Skeletal muscle tissue (tissue), 4 donors: ENCODE results near the gene ATP5F1B. TPM values are rescaled to one million over a fixed set of nuclear protein-coding genes. Genes with fewer than 3 reads are reported as not detected.
"Not testable (repeated sequence)": the region's sequence is repeated elsewhere in the genome, so short reads cannot be mapped to it uniquely, and the experiment has no call there.

Experiments used
- H3K27ac ChIP-seq: one replicate; pipeline ENCODE4 v1.7.0; 2013; ENCODE audit warnings: mild to moderate bottlenecking, low read depth, low read length, inconsistent platforms
- H3K27me3 ChIP-seq, 3 donors: one replicate each; pipeline ENCODE4 v1.7.0; 2013; ENCODE audit warnings: low read length in 3 of 3; ENCODE audit not compliant: control insufficient read depth in 3 of 3, insufficient read depth in 3 of 3
- H3K36me3 ChIP-seq, 3 donors: one replicate each; pipeline ENCODE4 v1.7.0; 2013; ENCODE audit warnings: low read length in 3 of 3; ENCODE audit not compliant: control insufficient read depth in 3 of 3, insufficient read depth in 3 of 3
- H3K4me1 ChIP-seq, 3 donors: one replicate each; pipeline ENCODE4 v1.7.0; 2013; ENCODE audit warnings: low read length in 3 of 3, mild to moderate bottlenecking in 3 of 3; ENCODE audit not compliant: control insufficient read depth in 3 of 3, insufficient read depth in 3 of 3
- H3K4me3 ChIP-seq, 3 donors: one replicate each; pipeline ENCODE4 v1.7.0; 2013; ENCODE audit warnings: low read length in 3 of 3
- H3K9ac ChIP-seq, 3 donors: one replicate each; pipeline ENCODE4 v1.7.0; 2013; ENCODE audit warnings: low read length in 3 of 3, mild to moderate bottlenecking in 3 of 3, moderate library complexity in 2 of 3, low read depth in 1 of 3
- H3K9me3 ChIP-seq, 3 donors: one replicate each; pipeline ENCODE4 v1.7.0; 2013; ENCODE audit warnings: low read length in 3 of 3; ENCODE audit not compliant: control insufficient read depth in 3 of 3
- total RNA-seq: library from RNA; depleted of rRNA; stranded (reverse); fragments of >200 nt; gene quantifications from one replicate; pipeline ENCODE4 v1.2.3, GENCODE V29; 2014
- donor health status: Osteomylitis.

ATP5F1B gene
- total RNA-seq, 1 donor from 2014 or later: 580 TPM

DNA sequence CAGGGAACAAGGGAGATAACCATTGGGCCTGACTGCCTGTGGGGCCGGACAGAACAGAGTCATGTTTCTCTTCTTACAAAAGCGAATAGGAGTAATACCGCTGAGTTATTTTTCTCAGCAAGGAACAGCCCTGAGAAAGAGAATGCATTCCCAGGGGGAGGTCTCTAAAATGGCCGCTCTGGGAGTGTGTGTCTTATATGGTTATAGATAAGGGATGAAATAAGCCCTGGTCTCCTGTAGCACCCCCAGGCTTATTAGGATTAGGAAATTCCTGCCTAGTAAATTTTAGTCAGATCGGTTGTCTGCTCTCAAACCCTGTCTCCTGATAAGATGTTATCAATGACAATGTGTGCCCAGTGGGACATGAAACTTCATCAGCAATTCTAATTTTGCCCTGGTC, 8.0 kb upstream of the ATP5F1B start:
- H3K9me3 ChIP-seq: not testable (repeated sequence)

DNA sequence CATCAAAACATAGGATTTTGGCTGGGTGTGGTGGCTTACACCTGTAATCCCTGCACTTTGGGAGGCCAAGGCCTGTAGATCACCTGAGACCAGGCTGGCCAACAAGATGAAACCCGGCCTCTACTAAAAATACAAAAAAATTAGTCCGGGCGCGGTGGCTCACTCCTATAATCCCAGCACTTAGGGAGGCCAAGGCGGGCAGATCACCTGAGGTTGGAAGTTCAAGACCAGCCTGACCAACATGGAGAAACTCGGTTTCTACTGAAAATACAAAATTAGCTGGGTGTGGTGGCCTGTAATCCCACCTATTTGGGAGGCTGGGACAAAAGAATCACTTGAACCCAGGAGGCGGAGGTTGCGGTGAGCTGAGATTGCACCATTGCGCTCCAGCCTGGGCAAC, 2.2 kb upstream of the ATP5F1B start:
- H3K4me3 ChIP-seq, H3K9ac ChIP-seq, H3K27ac ChIP-seq, H3K27me3 ChIP-seq, H3K9me3 ChIP-seq: not testable (repeated sequence)
- Histone ChIP-seq H3K36me3 (peaks cover 15 to 24% (median 16%) of the 10 kb centered on the region in 3 donors), H3K4me1 (peaks cover 16 to 22% (median 21%) of the 10 kb centered on the region in 3 donors)

More for the DNA sequence above, 8.0 kb upstream of the ATP5F1B start:
- not testable (repeated sequence) for H3K4me3 ChIP-seq, H3K36me3 ChIP-seq, H3K27me3 ChIP-seq, H3K9ac ChIP-seq, H3K27ac ChIP-seq, H3K4me1 ChIP-seq

DNA sequence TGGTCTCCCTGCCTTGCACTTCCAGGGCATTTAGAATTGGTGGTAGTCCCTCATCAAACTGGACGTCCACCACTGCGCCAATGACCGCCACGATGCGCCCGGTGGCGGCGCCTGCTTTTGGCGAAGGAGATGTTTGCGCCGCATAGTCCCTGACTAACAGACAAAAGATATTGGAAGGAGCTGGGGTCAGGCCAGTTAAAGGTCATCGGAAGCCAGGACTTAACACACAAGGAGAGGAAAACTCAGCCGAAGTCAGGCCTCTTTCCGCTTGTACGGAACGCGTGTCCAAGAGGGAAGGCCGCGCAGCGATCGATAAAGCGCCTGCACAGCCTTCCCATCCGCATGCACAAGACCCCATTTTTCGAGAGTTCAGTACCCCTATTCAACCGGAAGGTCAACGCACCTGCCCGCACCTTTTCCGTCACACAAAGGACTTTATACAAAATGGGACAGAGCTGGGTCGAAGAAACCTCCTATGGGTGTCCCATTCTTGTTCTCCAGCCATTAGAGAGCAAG, 525 bp downstream of the ATP5F1B start:
- no peaks in the 10 kb centered on the region for H3K9me3 ChIP-seq
- no peaks in the 10 kb centered on the region for H3K27me3 ChIP-seq
- peaks cover 21 to 31% (median 29%) of the 10 kb centered on the region in 3 donors for H3K4me1 ChIP-seq
- H3K27ac ChIP-seq: peak overlapping the region; percentile 97
- H3K4me3 ChIP-seq: peak overlapping the region; percentile 95 to 100 (median 99)
- peaks cover 35 to 40% (median 38%) of the 10 kb centered on the region in 3 donors for H3K36me3 ChIP-seq
- peak overlapping the region; percentile 98 to 100 (median 99) for H3K9ac ChIP-seq

DNA sequence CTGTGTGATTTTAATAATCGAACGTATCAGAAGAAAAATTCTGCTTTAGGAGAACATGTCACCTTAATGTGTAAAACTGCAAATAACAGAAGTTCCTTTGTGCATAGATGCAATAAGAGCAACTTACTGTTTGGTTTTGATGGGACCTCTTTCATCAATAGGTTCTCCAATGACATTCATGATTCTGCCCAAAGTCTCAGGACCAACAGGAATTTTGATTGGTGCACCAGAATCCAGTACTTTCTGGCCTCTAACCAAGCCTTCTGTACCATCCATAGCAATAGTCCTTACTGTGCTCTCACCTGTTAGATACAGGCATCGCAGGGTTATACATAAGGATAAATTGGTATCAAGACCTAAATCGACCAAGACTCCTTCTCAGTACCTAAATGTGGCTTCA, 1.1 kb downstream of the ATP5F1B start:
- H3K4me3 ChIP-seq: peak overlapping the region; percentile 95 to 100 (median 99)
- H3K27ac ChIP-seq: peak overlapping the region; percentile 97
- H3K9ac ChIP-seq: peak overlapping the region; percentile 98 to 100 (median 99)
- no peaks in the 10 kb centered on the region for H3K27me3 ChIP-seq
- H3K4me1 ChIP-seq: peaks cover 21 to 33% (median 31%) of the 10 kb centered on the region in 3 donors
- H3K36me3 ChIP-seq: peaks cover 39 to 44% (median 43%) of the 10 kb centered on the region in 3 donors
- no peaks in the 10 kb centered on the region for H3K9me3 ChIP-seq

DNA sequence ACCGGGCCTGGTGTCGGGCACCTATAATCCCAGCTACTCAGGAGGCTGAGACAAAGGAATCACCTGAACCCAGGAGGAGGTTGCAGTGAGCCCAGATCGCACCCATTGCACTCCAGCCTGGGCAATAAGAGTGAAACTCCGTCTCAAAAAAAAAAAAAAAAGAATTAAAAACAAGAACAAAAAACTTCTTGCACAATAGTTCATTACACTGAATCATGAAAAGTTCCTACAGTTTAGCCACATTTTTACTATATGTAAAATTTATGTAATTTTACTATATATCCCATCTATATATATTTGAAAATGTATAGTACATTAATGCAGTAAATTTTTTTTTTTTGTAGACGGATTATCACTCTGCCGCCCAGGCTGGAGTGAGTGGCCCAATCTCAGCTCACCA, 4.6 kb downstream of the ATP5F1B start:
- no peaks in the 10 kb centered on the region for H3K27me3 ChIP-seq
- H3K27ac ChIP-seq: no peak overlapping the region
- H3K36me3 ChIP-seq: peaks cover 61 to 65% (median 64%) of the 10 kb centered on the region in 3 donors
- H3K4me1 ChIP-seq: peaks cover 29 to 53% (median 44%) of the 10 kb centered on the region in 3 donors
- H3K4me3 ChIP-seq: no peak overlapping the region
- no peaks in the 10 kb centered on the region for H3K9me3 ChIP-seq
- no peak overlapping the region for H3K9ac ChIP-seq

DNA sequence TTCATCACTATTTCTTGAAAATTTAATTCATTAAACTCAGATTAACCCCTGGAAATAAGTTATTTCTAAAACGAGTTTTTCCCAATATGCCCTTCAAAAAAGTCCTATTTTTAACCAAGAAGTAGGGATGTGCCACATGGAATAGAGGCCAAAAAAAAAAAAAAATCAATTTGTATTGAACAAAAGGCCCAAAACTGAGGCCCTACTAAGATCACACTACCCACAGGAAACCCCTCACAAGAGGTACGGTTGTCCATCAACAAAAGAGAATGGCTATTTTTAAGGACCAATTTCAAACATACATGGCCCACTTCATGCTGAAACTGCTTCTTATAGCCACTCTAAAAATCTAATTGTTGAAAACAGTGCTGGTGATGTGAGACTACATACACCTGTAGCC, 8.2 kb downstream of the ATP5F1B start:
- peak overlapping the region; percentile 93 for H3K27ac ChIP-seq
- H3K9me3 ChIP-seq: no peaks in the 10 kb centered on the region
- H3K9ac ChIP-seq: no peak overlapping the region
- peaks cover 41 to 66% (median 55%) of the 10 kb centered on the region in 3 donors for H3K4me1 ChIP-seq
- peaks cover 37 to 45% (median 41%) of the 10 kb centered on the region in 3 donors for H3K36me3 ChIP-seq
- H3K4me3 ChIP-seq: no peak overlapping the region
- no peaks in the 10 kb centered on the region for H3K27me3 ChIP-seq

DNA sequence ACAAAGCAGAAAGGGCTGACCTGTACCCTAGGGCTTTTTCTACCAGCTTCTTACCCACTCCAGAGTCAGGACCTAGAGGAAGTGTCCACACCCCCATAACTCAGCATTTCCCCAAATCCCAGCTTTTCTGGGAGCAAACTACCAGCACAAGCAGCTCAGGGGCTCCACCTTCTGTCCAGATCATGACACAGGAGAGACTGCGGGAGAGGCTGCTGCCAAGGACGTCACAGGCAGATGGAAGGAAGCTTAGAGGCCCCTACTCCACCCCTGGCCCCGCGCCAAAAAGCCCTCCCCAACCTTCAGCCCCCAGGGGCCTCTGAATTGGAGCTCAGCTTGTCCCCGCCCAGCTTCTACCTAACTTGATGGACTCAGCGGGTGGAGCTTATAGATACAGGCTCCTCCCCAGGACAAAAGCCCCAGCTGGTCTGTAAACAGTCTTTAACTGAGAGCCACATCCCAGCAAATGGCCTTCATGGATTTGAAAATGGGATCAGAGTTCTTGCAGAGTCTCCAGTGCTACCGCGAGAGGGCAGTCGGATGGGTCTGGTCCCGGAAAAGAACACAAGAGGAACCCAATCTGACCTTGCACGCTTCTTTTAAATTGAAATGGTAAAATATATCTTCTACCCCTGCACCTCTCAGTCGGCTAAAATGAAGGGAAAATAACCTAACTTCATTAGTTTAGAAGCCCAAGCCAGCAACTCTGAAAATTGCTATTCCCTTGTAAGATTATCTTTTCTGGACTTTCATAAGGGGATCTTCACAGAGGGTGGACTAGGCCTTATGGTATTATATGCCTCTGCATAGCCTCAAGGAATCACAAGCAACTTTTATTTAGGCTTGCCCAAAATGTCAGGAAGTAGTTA, 8.9 kb downstream of the ATP5F1B start:
- Histone ChIP-seq H3K9me3 (no peaks in the 10 kb centered on the region), H3K27me3 (no peaks in the 10 kb centered on the region), H3K4me1 (peaks cover 43 to 66% (median 56%) of the 10 kb centered on the region in 3 donors), H3K4me3 (peak overlapping the region; percentile 85 to 97 (median 92)), H3K9ac (peak overlapping the region; percentile 87 to 92 (median 88)), H3K27ac (peak overlapping the region; percentile 93), H3K36me3 (peaks cover 29 to 38% (median 34%) of the 10 kb centered on the region in 3 donors)

DNA sequence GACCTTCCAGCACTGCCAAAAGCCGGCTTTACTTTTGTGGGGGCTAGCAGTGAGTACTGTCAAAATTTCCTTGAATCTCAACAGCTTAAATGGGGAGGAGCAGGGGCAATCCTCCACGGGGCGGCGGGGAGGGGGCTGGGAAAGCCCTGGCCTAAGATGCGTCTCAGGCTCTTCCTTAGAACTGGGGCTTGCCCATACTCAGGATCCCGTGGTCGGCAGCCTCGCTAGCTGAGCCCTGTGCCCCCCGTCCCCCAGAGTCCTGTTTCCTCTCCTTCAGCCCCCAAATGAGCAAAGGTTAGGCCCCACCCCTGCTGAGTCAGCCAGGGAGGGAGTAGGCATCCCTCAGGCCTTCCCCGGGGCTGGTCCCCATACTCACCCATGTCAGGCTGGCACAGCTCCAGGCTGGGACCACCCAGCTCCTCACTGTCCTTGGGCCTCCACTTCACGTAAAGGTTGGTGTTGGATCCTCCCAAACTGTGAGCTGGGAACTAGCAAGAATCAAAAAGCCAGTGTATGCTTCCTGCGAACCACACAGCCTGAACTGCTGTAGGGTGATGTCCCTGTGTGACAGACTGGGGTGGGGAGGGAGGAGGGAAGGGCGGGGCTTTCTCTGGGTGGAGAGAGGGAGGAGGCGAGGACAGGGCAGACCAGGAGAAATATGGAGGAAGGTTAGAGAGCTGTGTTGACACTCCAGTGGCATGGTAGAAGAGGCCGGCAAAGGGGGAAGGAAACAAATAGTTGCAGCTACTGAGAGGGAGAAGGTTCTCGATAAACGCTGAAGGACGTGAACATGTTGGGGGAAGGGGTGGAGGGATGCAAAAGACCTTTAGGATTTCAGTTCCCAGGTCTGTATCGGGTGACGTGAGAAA, 9.7 kb downstream of the ATP5F1B start:
- Histone ChIP-seq H3K9ac (peak overlapping the region; percentile 87 to 92 (median 88)), H3K4me1 (peaks cover 48 to 71% (median 56%) of the 10 kb centered on the region in 3 donors), H3K27me3 (no peaks in the 10 kb centered on the region), H3K36me3 (peaks cover 24 to 32% (median 30%) of the 10 kb centered on the region in 3 donors), H3K4me3 (peak overlapping the region; percentile 85 to 97 (median 92)), H3K27ac (peak overlapping the region; percentile 93), H3K9me3 (no peaks in the 10 kb centered on the region)

DNA sequence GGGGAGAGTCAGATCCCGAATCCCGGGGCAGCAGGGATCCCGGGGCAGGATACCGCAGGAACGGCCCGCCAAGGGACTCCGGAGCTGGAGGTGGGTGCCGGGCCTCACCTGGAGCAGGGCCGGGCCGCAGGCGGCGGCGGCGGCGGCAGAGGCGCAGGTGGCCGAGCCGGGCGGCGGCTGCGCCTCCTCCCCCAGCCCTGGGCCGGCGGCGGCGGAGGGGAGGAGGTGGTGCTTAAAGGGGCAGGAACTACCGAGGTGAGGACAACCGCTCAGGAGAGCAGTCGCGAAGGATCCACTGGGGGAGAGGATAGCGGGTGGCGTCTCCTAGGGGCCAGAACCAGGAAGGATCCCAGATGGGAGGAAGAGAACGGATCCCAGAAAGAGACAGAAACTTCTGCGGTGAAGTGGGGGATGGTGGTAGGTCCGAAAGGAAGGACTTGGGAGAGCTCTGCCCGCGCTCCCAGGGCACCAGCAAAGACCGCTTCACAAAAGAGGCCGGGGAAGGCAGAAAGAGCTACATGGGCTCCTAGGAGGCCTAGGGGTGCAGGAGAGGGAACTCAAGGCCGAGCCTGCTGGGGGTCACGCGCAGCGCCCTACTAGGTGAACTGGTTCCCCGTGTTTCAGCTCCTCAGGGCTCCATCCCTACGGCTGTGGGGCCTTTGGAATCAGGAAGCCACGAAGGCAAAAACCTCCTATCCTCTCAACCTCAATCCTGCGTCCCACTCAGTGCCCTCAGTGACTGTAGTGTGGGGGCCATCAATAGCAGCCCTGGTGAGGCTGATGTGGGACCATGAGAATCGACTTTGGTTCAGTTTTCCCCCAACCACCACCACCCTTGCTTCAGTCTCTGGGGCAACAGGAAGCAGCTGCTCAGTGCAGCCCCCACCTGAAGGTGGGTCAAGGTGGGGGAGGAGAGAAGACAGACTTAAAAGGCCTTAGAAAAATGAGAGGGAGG, 10.7 kb downstream of the ATP5F1B start:
- peak overlapping the region; percentile 93 for H3K27ac ChIP-seq

More for the DNA sequence above, 10.7 kb downstream of the ATP5F1B start:
- Histone ChIP-seq H3K9me3 (no peaks in the 10 kb centered on the region), H3K4me3 (peak overlapping the region; percentile 85 to 97 (median 92)), H3K27me3 (no peaks in the 10 kb centered on the region), H3K9ac (peak overlapping the region; percentile 87 to 92 (median 88)), H3K36me3 (peaks cover 24 to 27% (median 26%) of the 10 kb centered on the region in 3 donors), H3K4me1 (peaks cover 57 to 79% (median 64%) of the 10 kb centered on the region in 3 donors)
